ENCODE measurements around the gene LSM2. TPM values are rescaled to one million over a fixed set of nuclear protein-coding genes. Genes with fewer than 3 reads are reported as not detected.

The LSM2 gene
- total and polyA plus RNA-seq, 9 of the 15 experiments (the other 6 are each of a cell fraction or from before 2014, with no cell fraction given) = 154 to 407 (median 223) TPM

GRCh38 chr6:31834367-31835250 lies 27.8 kb upstream of the LSM2 start (continued):
- no peak for TF ChIP-seq NCOA6 (IDR thresholded peaks at IDR 0.05)
- no peak; the same call in 1 of the 2 replicates for TF ChIP-seq RFX7 (CRISPR knock-in tag; IDR thresholded peaks at IDR 0.05)
- no peak for TF ChIP-seq SNRNP70 (optimal IDR thresholded peaks at IDR 0.05; ENCODE audit: low read depth, low read length)
- TF ChIP-seq ZNF212 (CRISPR knock-in tag; IDR thresholded peaks at IDR 0.05) = 0 out of 2 replicates have a peak, but pooled peaks have one; percentile 60
- TF ChIP-seq DIDO1 (tag; IDR thresholded peaks at IDR 0.05; ENCODE audit: low read depth) = peak; percentile 52
- TF ChIP-seq NCOA4 (IDR thresholded peaks at IDR 0.05; ENCODE audit: partially characterized antibody) = no peak
- no peak for TF ChIP-seq NFYB (IDR thresholded peaks at IDR 0.05; ENCODE audit: extremely low read depth, insufficient read length)
- TF ChIP-seq ZNF133 (CRISPR knock-in tag; IDR thresholded peaks at IDR 0.05) = peak; percentile 66; the same call in 1 of the 2 replicates
- no peak for TF ChIP-seq ZNF184 (CRISPR knock-in tag; IDR thresholded peaks at IDR 0.05)
- TF ChIP-seq ZMIZ1 (IDR thresholded peaks at IDR 0.05; ENCODE audit: low read depth in 2 of 2, low read length in 2 of 2) = peak; percentile 46 to 79; a peak in 3 of 4 replicates
- peak; percentile 100 for TF ChIP-seq KAT7 (CRISPR knock-in tag; IDR thresholded peaks at IDR 0.05; ENCODE audit: borderline replicate concordance)
- peak; percentile 99 for TF ChIP-seq HMGN3 (IDR thresholded peaks at IDR 0.05; ENCODE audit: borderline replicate concordance, extremely low read depth, insufficient read length, low read depth, low read length)
- peak; percentile 98 for TF ChIP-seq FIP1L1 (IDR thresholded peaks at IDR 0.05; ENCODE audit: low read depth, low read length, poor library complexity, severe bottlenecking)
- TF ChIP-seq ZNF146 (CRISPR knock-in tag; IDR thresholded peaks at IDR 0.05; ENCODE audit: unreplicated experiment) = no peak
- peak; percentile 87 for TF ChIP-seq HNRNPLL (IDR thresholded peaks at IDR 0.05; ENCODE audit: low read depth, low read length, poor library complexity, severe bottlenecking)
- TF ChIP-seq NFIC (IDR thresholded peaks at IDR 0.05) = no peak
- peak; percentile 90 for TF ChIP-seq CEBPB (tag; IDR thresholded peaks at IDR 0.05)
- peak; percentile 71 for TF ChIP-seq DDX20 (tag; IDR thresholded peaks at IDR 0.05; ENCODE audit: low read depth)
- TF ChIP-seq ARID3A (IDR thresholded peaks at IDR 0.05; ENCODE audit: borderline replicate concordance, low read depth, low read length) = peak; percentile 66; the same call in 1 of the 2 replicates
- TF ChIP-seq ZNF239 (CRISPR knock-in tag; IDR thresholded peaks at IDR 0.05) = peak; percentile 34; the same call in 1 of the 2 replicates
- TF ChIP-seq STAT5B (CRISPR knock-in tag; IDR thresholded peaks at IDR 0.05) = no peak
